ENCODE results near the gene NPIPB4. TPM values are rescaled to one million over a fixed set of nuclear protein-coding genes. Genes with fewer than 3 reads are reported as not detected.
"Not testable (repeated sequence)": the region's sequence is repeated elsewhere in the genome, so short reads cannot be mapped to it uniquely, and the experiment has no call there.

The NPIPB4 gene
- total RNA-seq, 2 donors from 2014 or later, result 114 to 140 TPM

- not testable (repeated sequence) for H3K36me3 ChIP-seq; H3K27me3 ChIP-seq (replicated peaks; ENCODE audit: insufficient read depth); DNase-seq (ENCODE audit: low spot score); H3K9me3 ChIP-seq; H3K4me1 ChIP-seq (ENCODE audit: control insufficient read depth in 1 of 2, low read depth in 2 of 2)
- ATAC-seq (ENCODE audit: insufficient number of reproducible peaks, low FRiP score, low read depth), result peak; percentile 63
- Histone ChIP-seq H3K27ac (peak overlapping the region; percentile 19 to 64), H3K4me3 (peak overlapping the region; percentile 87)
Measured at GRCh38 chr16:21820028-21820907, 37.3 kb downstream of the NPIPB4 start.

- Histone ChIP-seq H3K4me3 (peak overlapping the region; percentile 87), H3K27ac (peak overlapping the region in 1 of 2 donors; percentile 64)
- H3K9me3 ChIP-seq; H3K27me3 ChIP-seq (replicated peaks; ENCODE audit: insufficient read depth); DNase-seq (ENCODE audit: low spot score); ATAC-seq (ENCODE audit: insufficient number of reproducible peaks, low FRiP score, low read depth); H3K36me3 ChIP-seq; H3K4me1 ChIP-seq (ENCODE audit: control insufficient read depth in 1 of 2, low read depth in 2 of 2): not testable (repeated sequence)
Measured at GRCh38 chr16:21819617-21820016, 37.9 kb downstream of the NPIPB4 start.

GRCh38 chr16:21817012-21817411 is 40.5 kb downstream of the NPIPB4 start:
- not testable (repeated sequence) for DNase-seq (ENCODE audit: low spot score); H3K36me3 ChIP-seq; H3K27me3 ChIP-seq (replicated peaks; ENCODE audit: insufficient read depth); H3K9me3 ChIP-seq; H3K4me1 ChIP-seq (ENCODE audit: control insufficient read depth in 1 of 2, low read depth in 2 of 2); ATAC-seq (ENCODE audit: insufficient number of reproducible peaks, low FRiP score, low read depth); H3K4me3 ChIP-seq; H3K27ac ChIP-seq

- not testable (repeated sequence) for ATAC-seq (ENCODE audit: insufficient number of reproducible peaks, low FRiP score, low read depth)
Measured at GRCh38 chr16:21815694-21816093, 41.9 kb downstream of the NPIPB4 start.

GRCh38 chr16:21802375-21802663 is 55.2 kb downstream of the NPIPB4 start:
- not testable (repeated sequence) for H3K9me3 ChIP-seq; H3K27me3 ChIP-seq (replicated peaks; ENCODE audit: insufficient read depth); H3K36me3 ChIP-seq; H3K27ac ChIP-seq; H3K4me3 ChIP-seq; DNase-seq (ENCODE audit: low spot score); ATAC-seq (ENCODE audit: insufficient number of reproducible peaks, low FRiP score, low read depth); H3K4me1 ChIP-seq (ENCODE audit: control insufficient read depth in 1 of 2, low read depth in 2 of 2)

More at GRCh38 chr16:21815694-21816093, 41.9 kb downstream of the NPIPB4 start:
- H3K27me3 ChIP-seq (replicated peaks; ENCODE audit: insufficient read depth); H3K4me3 ChIP-seq; H3K27ac ChIP-seq; DNase-seq (ENCODE audit: low spot score); H3K9me3 ChIP-seq; H3K4me1 ChIP-seq (ENCODE audit: control insufficient read depth in 1 of 2, low read depth in 2 of 2); H3K36me3 ChIP-seq: not testable (repeated sequence)

- not testable (repeated sequence) for H3K4me3 ChIP-seq; ATAC-seq (ENCODE audit: insufficient number of reproducible peaks, low FRiP score, low read depth); DNase-seq (ENCODE audit: low spot score); H3K9me3 ChIP-seq; H3K27ac ChIP-seq; H3K27me3 ChIP-seq (replicated peaks; ENCODE audit: insufficient read depth); H3K4me1 ChIP-seq (ENCODE audit: control insufficient read depth in 1 of 2, low read depth in 2 of 2); H3K36me3 ChIP-seq
- peak; percentile 17 for TF ChIP-seq CTCF (IDR thresholded peaks at IDR 0.05)
Measured at GRCh38 chr16:21801538-21802374, 55.8 kb downstream of the NPIPB4 start.

GRCh38 chr16:21798601-21799000 is 59.0 kb downstream of the NPIPB4 start:
- H3K4me1 ChIP-seq (ENCODE audit: control insufficient read depth in 1 of 2, low read depth in 2 of 2); H3K27me3 ChIP-seq (replicated peaks; ENCODE audit: insufficient read depth); H3K4me3 ChIP-seq; ATAC-seq (ENCODE audit: insufficient number of reproducible peaks, low FRiP score, low read depth); DNase-seq (ENCODE audit: low spot score); H3K36me3 ChIP-seq; H3K9me3 ChIP-seq; H3K27ac ChIP-seq: not testable (repeated sequence)

GRCh38 chr16:21793310-21793709 is 64.2 kb downstream of the NPIPB4 start:
- H3K9me3 ChIP-seq; H3K27ac ChIP-seq; H3K4me1 ChIP-seq (ENCODE audit: control insufficient read depth in 1 of 2, low read depth in 2 of 2); H3K27me3 ChIP-seq (replicated peaks; ENCODE audit: insufficient read depth); ATAC-seq (ENCODE audit: insufficient number of reproducible peaks, low FRiP score, low read depth); H3K36me3 ChIP-seq; DNase-seq (ENCODE audit: low spot score); H3K4me3 ChIP-seq: not testable (repeated sequence)

GRCh38 chr16:21790506-21790905 is 67.0 kb downstream of the NPIPB4 start:
- not testable (repeated sequence) for H3K9me3 ChIP-seq; H3K36me3 ChIP-seq; H3K4me1 ChIP-seq (ENCODE audit: control insufficient read depth in 1 of 2, low read depth in 2 of 2); H3K4me3 ChIP-seq; H3K27me3 ChIP-seq (replicated peaks; ENCODE audit: insufficient read depth); H3K27ac ChIP-seq; DNase-seq (ENCODE audit: low spot score)
- peak; percentile 59 for ATAC-seq (ENCODE audit: insufficient number of reproducible peaks, low FRiP score, low read depth)
